BJ (cell line): ENCODE results near the gene SSTR1. TPM values are rescaled to one million over a fixed set of nuclear protein-coding genes. Genes with fewer than 3 reads are reported as not detected.

Experiments used
- CTCF ChIA-PET: fragments of 350-600 bp; formaldehyde crosslinking; extraction: SDS; loops from one replicate; lab custom pipeline; 2021; ENCODE audit warnings: antibody characterized with exemption, inconsistent platforms; lab: Yijun Ruan, JAX
- POLR2A ChIA-PET: fragments of 300-600 bp; sonication (Branson Sonifier 250); formaldehyde crosslinking; extraction: SDS; loops from one replicate; lab custom pipeline; 2021; ENCODE audit warnings: antibody characterized with exemption; lab: Charles Lee
- DNase-seq: peaks from one replicate; pipeline ENCODE4 v3.0.0-alpha.2; 2011; ENCODE audit warnings: low read depth
- H3K27me3 ChIP-seq: 2 replicates; pipeline ENCODE4 v1.6.0; 2011; ENCODE audit warnings: low read length; ENCODE audit not compliant: control insufficient read depth, insufficient read depth
- H3K36me3 ChIP-seq: 2 replicates; pipeline ENCODE4 v1.5.1; 2011; ENCODE audit warnings: low read length; ENCODE audit not compliant: control insufficient read depth, insufficient read depth
- H3K4me3 ChIP-seq: 2 replicates; pipeline ENCODE4 v1.5.1; 2011; ENCODE audit warnings: low read depth, mild to moderate bottlenecking, control low read depth, low read length
- CTCF ChIP-seq: IDR thresholded peaks from 2 replicates; pipeline ENCODE4 v1.5.1; 2011; ENCODE audit warnings: low read depth, mild to moderate bottlenecking, control low read depth, inconsistent platforms, low read length, moderate library complexity; ENCODE audit not compliant: insufficient read depth
- polyA minus RNA-seq: library from RNA; depleted of rRNA, polyadenylated mRNA; stranded (reverse); fragments of >200 nt; gene quantifications from 2 replicates; pipeline ENCODE4 v1.2.3, GENCODE V29; 2011; rRNA and poly(A)+ RNA removed
- polyA plus RNA-seq: library from polyadenylated mRNA; depleted of rRNA; stranded (reverse); fragments of >200 nt; gene quantifications from 2 replicates; pipeline ENCODE4 v1.2.3, GENCODE V29; 2011; rRNA removed

The SSTR1 gene
- polyA plus RNA-seq (42.2 and 55.9 TPM in 2 replicates), polyA minus RNA-seq (26.1 and 34.8 TPM in 2 replicates)

GRCh38 chr14:38207736-38208617, at the start of gene SSTR1:
TSS of gene SSTR1 (plus strand) at chr14:38207904. CDS start at chr14:38209390, 1,486 bp downstream.
- ChIA-PET CTCF (interaction anchor here (0.6 to 2.5 kb wide), 14 partner anchors 9 to 662 kb away, joined by 3 to 17 read pairs (median 4); no protein-coding TSS in a partner anchor), POLR2A (interaction anchor here (0.6 kb wide), 2 partner anchors 68 to 203 kb away, joined by 4 read pairs; no protein-coding TSS in a partner anchor)
- no peak for TF ChIP-seq CTCF
- H3K4me3 ChIP-seq: peak within 1 kb of the TSS; percentile 85
- DNase-seq: no peak
- no peaks in the 10 kb centered on the region for H3K27me3 ChIP-seq
- no peaks in the 10 kb centered on the region; the same call in 1 of the 2 replicates for H3K36me3 ChIP-seq

GRCh38 chr14:38158468-38158867, 49.2 kb upstream of the SSTR1 start:
- no peaks in the 10 kb centered on the region for H3K36me3 ChIP-seq
- POLR2A ChIA-PET: interaction anchor here (0.6 kb wide), 1 partner anchor 129 kb away, joined by 3 read pairs; no protein-coding TSS in a partner anchor
- H3K4me3 ChIP-seq: no peak overlapping the region
- no peak for TF ChIP-seq CTCF
- CTCF ChIA-PET: interaction anchor here (0.9 to 1.2 kb wide), 2 partner anchors 16 to 255 kb away, joined by 3 read pairs; no protein-coding TSS in a partner anchor
- H3K27me3 ChIP-seq: no peaks in the 10 kb centered on the region
- no peak for DNase-seq

GRCh38 chr14:38168416-38168815, 39.3 kb upstream of the SSTR1 start:
- ChIA-PET POLR2A (no interaction called here), CTCF (no interaction called here)
- Histone ChIP-seq H3K36me3 (no peaks in the 10 kb centered on the region), H3K27me3 (no peaks in the 10 kb centered on the region), H3K4me3 (no peak overlapping the region)
- no peak for DNase-seq
- no peak for TF ChIP-seq CTCF

- ChIA-PET CTCF (interaction anchor here (0.9 kb wide), 1 partner anchor 8 kb away, joined by 3 read pairs; no protein-coding TSS in a partner anchor), POLR2A (no interaction called here)
- Histone ChIP-seq H3K36me3 (no peaks in the 10 kb centered on the region), H3K27me3 (no peaks in the 10 kb centered on the region), H3K4me3 (no peak overlapping the region)
- DNase-seq: peak; percentile 21
- TF ChIP-seq CTCF: no peak
These were observed 36.5 kb upstream of the SSTR1 start for GRCh38 chr14:38171197-38171596.

GRCh38 chr14:38174711-38175110, 33.0 kb upstream of the SSTR1 start:
- DNase-seq: no peak
- no peaks in the 10 kb centered on the region for H3K36me3 ChIP-seq
- TF ChIP-seq CTCF: no peak
- H3K27me3 ChIP-seq: no peaks in the 10 kb centered on the region
- CTCF ChIA-PET: interaction anchor here (1.2 to 1.6 kb wide), 2 partner anchors 10 to 17 kb away, joined by 3 to 5 read pairs; no protein-coding TSS in a partner anchor
- POLR2A ChIA-PET: no interaction called here
- no peak overlapping the region for H3K4me3 ChIP-seq
